GM18508 (cell line): ENCODE measurements around the gene FAM114A2.

Source experiments
- ATAC-seq: cut with Tn5 transposase; IDR thresholded peaks from one replicate; pipeline ENCODE4 v1.9.1; 2021; ENCODE audit warnings: moderate number of reproducible peaks; ENCODE audit not compliant: insufficient read depth, unreplicated experiment

Gene FAM114A2

GRCh38 chr5:153991168-153991567 is 47.5 kb downstream of the FAM114A2 start:
- ATAC-seq, result no peak

- ATAC-seq, result no peak
These were observed 50.2 kb downstream of the FAM114A2 start for GRCh38 chr5:153988510-153988909.

GRCh38 chr5:153987301-153987700 is 51.4 kb downstream of the FAM114A2 start:
- no peak for ATAC-seq

- no peak for ATAC-seq
These were observed 53.2 kb downstream of the FAM114A2 start for GRCh38 chr5:153985498-153985897.

- no peak for ATAC-seq
These were observed 54.8 kb downstream of the FAM114A2 start for GRCh38 chr5:153983885-153984284.

- no peak for ATAC-seq
These were observed 56.7 kb downstream of the FAM114A2 start for GRCh38 chr5:153981905-153982605.

- no peak for ATAC-seq
These were observed 59.5 kb downstream of the FAM114A2 start for GRCh38 chr5:153979028-153979783.

- no peak for ATAC-seq
These were observed 63.9 kb downstream of the FAM114A2 start for GRCh38 chr5:153974813-153975163.

- ATAC-seq, result no peak
These were observed 64.4 kb downstream of the FAM114A2 start for GRCh38 chr5:153974131-153974812.

GRCh38 chr5:153972240-153972639 is 66.5 kb downstream of the FAM114A2 start:
- no peak for ATAC-seq

GRCh38 chr5:153970496-153970895 is 68.2 kb downstream of the FAM114A2 start:
- ATAC-seq, result no peak

GRCh38 chr5:153969563-153969895 is 69.2 kb downstream of the FAM114A2 start:
- no peak for ATAC-seq

GRCh38 chr5:153968761-153969562 is 69.7 kb downstream of the FAM114A2 start:
- no peak for ATAC-seq

GRCh38 chr5:153964880-153965645 is 73.6 kb downstream of the FAM114A2 start:
- no peak for ATAC-seq

- no peak for ATAC-seq
These were observed 74.4 kb downstream of the FAM114A2 start for GRCh38 chr5:153964191-153964879.

- ATAC-seq, result no peak
These were observed 78.2 kb downstream of the FAM114A2 start for GRCh38 chr5:153960269-153961215.

- no peak for ATAC-seq
These were observed 79.4 kb downstream of the FAM114A2 start for GRCh38 chr5:153959134-153959957.
